Superior temporal gyrus (tissue), 1 donor: Measurements from ENCODE around the gene KCNH4.

ENCODE experiments used
- DNase-seq: peaks from one replicate; pipeline ENCODE4 v3.0.0-alpha.2; 2016; ENCODE audit errors: extremely low spot score

Gene KCNH4

GRCh38 chr17:42117397-42118125 lies 63.4 kb downstream of the KCNH4 start:
- DNase-seq = no peak

- DNase-seq = peak; percentile 91
Observed at GRCh38 chr17:42116705-42117396, 64.1 kb downstream of the KCNH4 start.

- DNase-seq = no peak
Observed at GRCh38 chr17:42114118-42114517, 66.8 kb downstream of the KCNH4 start.

GRCh38 chr17:42113293-42114069 lies 67.5 kb downstream of the KCNH4 start:
- DNase-seq = no peak

- DNase-seq = peak; percentile 84
Observed at GRCh38 chr17:42112552-42113176, 68.3 kb downstream of the KCNH4 start, which contains the start of gene DHX58. Gene DHX58 (minus strand): TSS chr17:42112714. CDS start chr17:42111892, 822 bp downstream.

- DNase-seq = peak; percentile 53
Observed at GRCh38 chr17:42111871-42112551, 68.9 kb downstream of the KCNH4 start.

- DNase-seq = no peak
Observed at GRCh38 chr17:42111265-42111636, 69.7 kb downstream of the KCNH4 start.

- DNase-seq = no peak
Observed at GRCh38 chr17:42110301-42111264, 70.4 kb downstream of the KCNH4 start.

GRCh38 chr17:42109086-42109485 lies 71.9 kb downstream of the KCNH4 start:
- no peak for DNase-seq

GRCh38 chr17:42107597-42108576 lies 73.1 kb downstream of the KCNH4 start:
- no peak for DNase-seq

GRCh38 chr17:42107124-42107523 lies 73.8 kb downstream of the KCNH4 start:
- DNase-seq = no peak
